NT2/D1 (cell line): ENCODE results near the gene DELE1.

ENCODE experiments used
- DNase-seq: peaks from one replicate; pipeline ENCODE4 v3.0.0-alpha.2; 2011; ENCODE audit warnings: low read depth, low spot score
- H3K27me3 ChIP-seq: 2 replicates; pipeline ENCODE4 v1.6.0; 2011; ENCODE audit warnings: mild to moderate bottlenecking; ENCODE audit not compliant: insufficient read length, insufficient read depth
- H3K36me3 ChIP-seq: 2 replicates; pipeline ENCODE4 v1.6.1; 2011; ENCODE audit warnings: mild to moderate bottlenecking, low read length, mixed read lengths; ENCODE audit not compliant: insufficient read depth, insufficient read length
- H3K4me1 ChIP-seq: 2 replicates; pipeline ENCODE4 v1.5.1; 2011; ENCODE audit not compliant: insufficient read depth, insufficient read length
- H3K4me3 ChIP-seq: 2 replicates; pipeline ENCODE4 v1.5.1; 2011; ENCODE audit warnings: low read depth; ENCODE audit not compliant: insufficient read length
- H3K9ac ChIP-seq: 2 replicates; pipeline ENCODE4 v1.6.0; 2011; ENCODE audit warnings: low read depth; ENCODE audit not compliant: insufficient read length
- H3K9me3 ChIP-seq: 2 replicates; pipeline ENCODE4 v1.5.1; 2011; ENCODE audit warnings: mild to moderate bottlenecking, low read length; ENCODE audit not compliant: insufficient read depth
- SUZ12 ChIP-seq: IDR thresholded peaks from 2 replicates; pipeline ENCODE4 v1.6.1; 2011; ENCODE audit not compliant: insufficient read length, insufficient read depth; ENCODE audit errors: extremely low read depth
- YY1 ChIP-seq: IDR thresholded peaks from 2 replicates; pipeline ENCODE4 v1.6.1; 2011; ENCODE audit not compliant: insufficient read length, insufficient read depth
- ZNF274 ChIP-seq: IDR thresholded peaks from 2 replicates; pipeline ENCODE4 v1.6.1; 2011; ENCODE audit warnings: mild to moderate bottlenecking, low read depth, low read length

The DELE1 gene

DNA sequence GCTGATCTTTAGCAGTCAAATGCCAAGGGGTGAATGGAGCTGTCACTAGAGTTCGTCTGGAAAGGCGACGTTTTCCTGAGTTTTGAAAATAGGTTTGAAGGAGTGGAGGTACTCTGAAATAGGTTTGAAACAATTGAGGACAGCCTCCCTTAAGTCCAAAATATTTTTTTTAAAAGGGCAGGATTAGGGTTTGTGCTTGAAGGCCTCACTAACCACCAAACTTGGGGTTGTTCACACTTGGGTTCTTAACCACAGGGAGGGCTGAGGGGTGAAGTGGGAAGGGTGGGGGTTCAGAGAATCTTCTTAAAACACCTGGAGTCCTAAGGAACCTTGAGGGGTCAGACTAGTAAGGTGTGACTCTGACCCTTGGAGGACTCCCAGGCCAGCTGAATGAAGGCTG, 37.8 kb downstream of the DELE1 start:
- no peaks in the 10 kb centered on the region for H3K36me3 ChIP-seq
- no peak overlapping the region for H3K9ac ChIP-seq
- no peak for TF ChIP-seq SUZ12
- no peak for TF ChIP-seq YY1
- no peak for TF ChIP-seq ZNF274

DNA sequence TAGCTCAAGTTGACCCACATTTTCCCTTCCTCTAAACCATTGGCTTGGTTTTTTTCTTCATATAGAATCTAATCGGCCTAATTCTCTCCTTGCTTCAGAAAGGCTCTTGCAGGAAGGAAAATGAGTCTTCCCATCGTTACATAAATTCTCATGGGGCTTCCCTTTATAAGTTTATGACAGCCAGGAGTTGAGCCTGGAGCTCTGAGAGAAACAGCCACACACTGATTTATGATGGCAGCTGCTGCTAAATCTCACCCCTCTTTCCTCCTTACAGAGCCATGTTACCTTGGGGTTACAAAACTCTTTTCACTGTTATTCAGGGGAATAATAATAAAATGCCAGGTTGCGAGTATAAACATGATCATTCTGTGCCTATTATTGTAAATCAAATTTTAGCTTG, 40.0 kb downstream of the DELE1 start:
- Histone ChIP-seq H3K4me1 (peaks cover 7% of the 10 kb centered on the region), H3K4me3 (no peak overlapping the region), H3K9me3 (no peaks in the 10 kb centered on the region), H3K9ac (no peak overlapping the region), H3K36me3 (no peaks in the 10 kb centered on the region), H3K27me3 (no peaks in the 10 kb centered on the region)
- TF ChIP-seq ZNF274 (no peak), SUZ12 (no peak)
- DNase-seq: no peak

More for the DNA sequence above, 37.8 kb downstream of the DELE1 start:
- Histone ChIP-seq H3K27me3 (no peaks in the 10 kb centered on the region), H3K4me3 (no peak overlapping the region), H3K9me3 (no peaks in the 10 kb centered on the region), H3K4me1 (peaks cover 7% of the 10 kb centered on the region)
- DNase-seq: no peak

DNA sequence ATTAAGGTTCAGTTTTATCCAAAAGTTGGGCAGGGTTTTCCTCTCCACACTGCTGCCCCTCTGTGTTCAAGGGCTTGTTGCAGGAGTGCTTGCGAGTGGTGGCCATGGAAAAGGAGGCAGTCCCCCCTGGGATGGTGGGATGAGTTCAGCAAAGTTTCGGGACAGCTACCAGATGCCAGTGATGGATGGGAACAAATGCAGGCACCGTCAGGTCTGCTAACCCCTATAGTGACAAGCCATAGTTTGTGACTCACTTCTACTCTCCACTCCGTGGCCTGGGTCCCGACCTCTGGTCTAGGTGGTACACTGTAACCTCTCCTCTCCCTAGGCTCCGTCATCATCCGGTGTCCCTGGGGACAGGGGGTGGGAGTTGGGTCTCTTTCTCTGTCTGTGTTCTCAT, 41.4 kb downstream of the DELE1 start:
- H3K9me3 ChIP-seq: no peaks in the 10 kb centered on the region
- TF ChIP-seq SUZ12 (no peak), YY1 (no peak), ZNF274 (no peak)
- no peaks in the 10 kb centered on the region for H3K36me3 ChIP-seq
- H3K4me3 ChIP-seq: no peak overlapping the region
- peaks cover 6% of the 10 kb centered on the region for H3K4me1 ChIP-seq
- H3K27me3 ChIP-seq: no peaks in the 10 kb centered on the region
- H3K9ac ChIP-seq: no peak overlapping the region
- DNase-seq: no peak

DNA sequence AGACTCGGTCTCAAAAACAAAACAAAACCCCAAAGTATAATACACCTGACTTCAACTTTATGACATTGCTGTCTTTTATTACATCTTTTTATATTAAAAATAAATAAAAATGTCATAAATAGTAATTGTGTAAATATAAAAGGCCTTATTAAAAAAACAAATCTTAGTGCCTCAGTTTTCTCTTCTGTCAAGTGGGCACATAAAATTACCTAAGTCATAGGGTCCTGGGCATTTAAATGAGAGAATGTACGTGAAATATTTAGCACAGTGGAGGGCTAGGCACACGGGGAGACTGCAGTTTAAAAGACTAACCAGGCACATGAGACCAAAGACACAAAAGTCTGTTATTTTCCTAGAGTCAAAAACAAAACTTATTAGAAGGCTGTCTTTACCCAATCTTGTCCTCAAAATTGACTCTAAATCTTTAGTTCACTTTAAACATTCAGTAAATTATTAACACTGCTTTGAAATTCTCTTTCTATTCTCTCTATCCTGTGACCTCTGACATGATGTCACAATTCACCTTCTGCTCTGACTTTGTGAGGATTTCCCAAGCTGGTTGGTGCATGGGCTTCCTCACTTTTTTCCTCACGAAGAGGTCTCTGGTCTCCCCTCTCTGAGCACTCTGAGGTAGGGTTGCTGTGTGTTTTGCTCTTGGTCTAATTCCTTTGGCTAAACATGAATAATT, 42.7 kb downstream of the DELE1 start:
- peaks cover 2% of the 10 kb centered on the region for H3K4me1 ChIP-seq
- H3K4me3 ChIP-seq: no peak overlapping the region
- no peaks in the 10 kb centered on the region for H3K27me3 ChIP-seq
- peaks cover 8% of the 10 kb centered on the region for H3K36me3 ChIP-seq
- H3K9me3 ChIP-seq: no peaks in the 10 kb centered on the region
- TF ChIP-seq ZNF274: no peak
- no peak for TF ChIP-seq YY1
- TF ChIP-seq SUZ12: no peak
- no peak overlapping the region for H3K9ac ChIP-seq
- no peak for DNase-seq

DNA sequence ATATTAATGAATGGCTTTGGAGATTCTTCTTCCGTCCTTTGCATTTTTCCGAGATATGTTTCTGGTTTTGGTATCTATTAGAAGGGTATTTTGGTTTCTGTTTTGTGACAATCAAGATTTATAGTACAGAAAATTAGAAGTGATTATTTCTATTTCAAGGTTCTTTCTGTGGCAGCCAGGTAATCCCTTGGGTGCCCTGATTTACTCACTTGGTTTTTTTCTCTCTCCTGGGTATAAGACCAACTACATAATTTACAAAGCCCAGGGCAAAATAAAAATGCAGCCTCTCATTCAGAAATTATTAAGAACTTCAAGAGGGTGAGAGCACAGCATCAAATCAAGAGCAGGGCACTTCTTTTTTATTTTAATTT, 43.3 kb downstream of the DELE1 start:
- Histone ChIP-seq H3K9ac (no peak overlapping the region), H3K36me3 (peaks cover 10% of the 10 kb centered on the region), H3K27me3 (no peaks in the 10 kb centered on the region), H3K4me3 (no peak overlapping the region), H3K4me1 (peaks cover 2% of the 10 kb centered on the region), H3K9me3 (no peaks in the 10 kb centered on the region)
- no peak for TF ChIP-seq SUZ12
- TF ChIP-seq YY1: no peak
- no peak for TF ChIP-seq ZNF274
- DNase-seq: no peak

DNA sequence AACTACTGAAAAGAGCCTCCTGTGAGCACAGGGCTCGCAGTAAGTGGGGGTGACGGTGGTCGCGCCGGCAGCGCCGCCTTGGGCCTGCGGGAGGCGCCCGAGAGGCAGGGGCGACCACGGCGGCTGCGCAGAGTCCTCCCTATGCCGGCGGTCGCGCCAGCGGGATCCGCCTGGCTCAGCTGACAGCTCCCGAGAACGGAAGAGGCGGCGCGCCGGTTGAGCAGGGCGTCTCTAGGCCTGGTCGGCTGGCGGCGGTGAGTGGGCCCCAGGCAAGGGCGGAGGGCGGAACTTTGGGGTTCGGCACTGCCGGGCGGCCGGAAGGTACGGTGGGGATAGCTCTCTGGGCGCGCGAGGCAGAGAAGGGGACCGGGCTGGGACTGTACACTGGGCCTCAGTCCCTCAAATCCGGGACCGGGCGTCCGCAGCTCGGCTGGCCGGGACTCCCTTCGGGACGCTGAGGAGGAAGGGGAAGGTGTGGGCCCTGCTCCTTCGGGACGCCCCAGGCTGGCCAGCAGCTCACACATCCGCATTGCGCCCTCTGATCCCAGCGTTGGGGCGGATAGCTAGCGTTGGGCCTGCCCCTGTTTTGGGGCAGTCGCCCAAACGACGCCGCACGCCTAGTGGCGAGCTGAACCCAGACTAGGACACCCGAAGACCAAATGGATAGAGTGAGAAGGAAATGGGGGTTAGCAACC, 45.4 kb downstream of the DELE1 start, which contains the start of gene RNF14:
RNF14 (plus strand) TSS at position 192 of the 695 bp plus-strand sequence. CDS start 4,484 bp downstream, outside the sequence.
- peak; percentile 76 for DNase-seq
- peaks cover 26% of the 10 kb centered on the region for H3K36me3 ChIP-seq
- no peaks in the 10 kb centered on the region for H3K27me3 ChIP-seq
- peak within 1 kb of the TSS; percentile 86 for H3K4me3 ChIP-seq
- no peaks in the 10 kb centered on the region for H3K9me3 ChIP-seq
- TF ChIP-seq ZNF274: no peak
- TF ChIP-seq YY1: no peak
- TF ChIP-seq SUZ12: no peak
- peak within 1 kb of the TSS; percentile 95 for H3K9ac ChIP-seq
- H3K4me1 ChIP-seq: peaks cover 2% of the 10 kb centered on the region

DNA sequence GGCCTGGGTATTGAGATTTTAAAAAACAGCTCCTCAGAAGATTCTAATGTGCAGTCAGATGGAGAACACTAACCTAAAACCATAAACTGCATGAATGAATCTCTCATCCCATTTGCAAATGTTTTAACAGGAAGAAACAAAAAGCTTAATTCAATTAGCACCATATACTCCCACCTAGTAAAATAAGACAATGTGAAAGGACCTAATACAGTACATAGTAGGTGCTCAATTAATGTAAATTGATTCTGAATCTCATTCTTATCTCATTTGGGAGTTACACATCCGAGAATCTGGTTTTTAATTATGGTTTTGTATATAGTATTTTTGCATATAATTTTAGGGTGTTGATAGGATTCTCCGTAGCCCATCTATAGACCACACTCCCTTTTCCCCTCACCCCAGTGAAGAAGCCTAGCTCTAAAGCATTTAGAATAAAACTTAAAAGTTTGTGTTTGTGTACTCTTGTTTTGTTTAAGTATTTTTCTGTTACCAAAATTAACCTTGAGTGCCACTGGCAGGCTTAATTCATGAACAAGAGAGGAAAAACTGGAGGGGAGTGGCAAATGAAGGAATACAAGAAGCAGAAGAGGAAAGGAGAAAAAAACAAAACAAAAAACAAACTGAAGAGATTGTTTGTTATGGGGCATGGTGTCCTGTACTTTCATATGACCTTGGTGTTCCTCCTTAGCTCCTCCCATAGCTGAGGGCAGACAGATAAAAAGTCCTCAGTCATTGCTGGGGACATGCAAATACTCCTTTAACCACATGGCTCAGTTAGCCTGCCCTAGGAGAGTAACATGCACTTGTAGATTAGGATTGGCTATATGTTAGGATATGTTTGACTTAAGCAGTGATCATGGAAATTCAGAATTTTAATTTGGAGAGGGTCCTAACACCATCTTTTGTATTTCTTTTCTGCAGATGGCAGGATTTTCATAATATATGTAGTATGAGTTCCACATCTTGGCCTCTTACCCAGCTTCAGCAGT, 46.4 kb downstream of the DELE1 start:
- H3K27me3 ChIP-seq: no peaks in the 10 kb centered on the region
- H3K9ac ChIP-seq: peak overlapping the region; percentile 95
- no peaks in the 10 kb centered on the region for H3K9me3 ChIP-seq
- TF ChIP-seq SUZ12: no peak
- TF ChIP-seq YY1: no peak
- TF ChIP-seq ZNF274: no peak
- peaks cover 35% of the 10 kb centered on the region for H3K36me3 ChIP-seq
- H3K4me3 ChIP-seq: peak overlapping the region; percentile 86
- DNase-seq: no peak
- peaks cover 2% of the 10 kb centered on the region for H3K4me1 ChIP-seq
